Stomach smooth muscle (tissue), 2 donors: ENCODE measurements around the gene MPDU1.

Experiments used
- H3K27ac ChIP-seq: one replicate; pipeline ENCODE4 v1.7.0; 2013; ENCODE audit warnings: mild to moderate bottlenecking, low read length, inconsistent platforms
- H3K27me3 ChIP-seq, 2 donors: one replicate each; pipeline ENCODE4 v1.7.0; 2013; ENCODE audit warnings: low read length in 2 of 2; ENCODE audit not compliant: insufficient read depth in 2 of 2, control insufficient read depth in 1 of 2
- H3K36me3 ChIP-seq, 2 donors: one replicate each; pipeline ENCODE4 v1.7.0; 2013; ENCODE audit warnings: low read length in 2 of 2; ENCODE audit not compliant: control insufficient read depth in 2 of 2, insufficient read depth in 2 of 2
- H3K4me1 ChIP-seq: one replicate; pipeline ENCODE4 v1.7.0; 2013; ENCODE audit warnings: low read length; ENCODE audit not compliant: control insufficient read depth, insufficient read depth
- H3K4me3 ChIP-seq, 2 donors: one replicate each; pipeline ENCODE4 v1.7.0; 2013; ENCODE audit warnings: low read length in 2 of 2
- H3K9ac ChIP-seq, 2 donors: one replicate each; pipeline ENCODE4 v1.7.0; 2013; ENCODE audit warnings: low read length in 2 of 2, mild to moderate bottlenecking in 1 of 2
- H3K9me3 ChIP-seq, 2 donors: one replicate each; pipeline ENCODE4 v1.7.0; 2013; ENCODE audit warnings: low read length in 2 of 2; ENCODE audit not compliant: control insufficient read depth in 2 of 2
- donor health status: healthy.
- donor health status: Pancreatic carcinoma.

The MPDU1 gene

DNA sequence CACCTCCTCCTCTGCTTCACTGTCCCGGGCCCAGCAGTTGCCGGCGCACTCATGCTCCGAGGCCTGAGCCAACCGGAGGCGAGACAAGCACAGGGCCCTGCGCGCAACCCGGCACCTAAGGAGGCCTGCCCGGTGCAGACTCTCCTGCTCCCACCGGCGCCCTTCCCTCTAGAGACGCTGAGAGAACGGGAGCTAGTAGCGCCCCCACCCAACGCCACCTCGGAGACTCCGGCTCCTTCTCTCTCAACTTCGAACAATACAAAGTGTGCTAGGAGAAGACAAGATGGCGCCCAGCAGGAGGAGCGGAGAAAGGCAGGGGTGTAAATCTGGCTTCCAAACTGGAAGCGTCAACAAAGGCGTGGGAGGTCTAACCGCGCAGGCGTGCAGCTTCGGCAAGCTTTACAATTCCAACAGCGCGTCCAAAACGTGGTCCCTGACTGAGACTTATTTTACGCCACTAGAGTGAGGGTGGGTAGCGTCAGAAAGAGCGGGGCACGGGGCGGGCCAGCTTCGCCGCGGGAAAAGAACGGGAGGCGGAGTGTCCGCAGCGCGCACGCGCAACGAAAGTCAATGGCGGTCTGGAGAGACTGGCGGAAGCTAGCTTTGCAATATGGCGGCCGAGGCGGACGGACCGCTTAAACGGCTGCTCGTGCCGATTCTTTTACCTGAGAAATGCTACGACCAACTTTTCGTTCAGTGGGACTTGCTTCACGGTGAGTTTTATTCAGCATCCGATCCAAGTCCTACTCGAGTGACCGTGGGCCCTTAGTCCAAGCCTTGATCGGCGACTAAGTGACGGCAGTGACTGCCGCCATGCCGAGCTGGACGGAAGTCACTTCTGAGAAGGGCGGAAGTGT, at the start of gene MPDU1:
TSS of gene MPDU1 (plus strand) at position 600 of the 857 bp plus-strand sequence. CDS start at position 611, 11 bp downstream.
- Histone ChIP-seq H3K27ac (peak within 1 kb of the TSS; percentile 97), H3K9ac (peak within 1 kb of the TSS; percentile 89 to 98), H3K9me3 (no peaks in the 10 kb centered on the region), H3K36me3 (peaks cover 0 to 19% of the 10 kb centered on the region in 2 donors), H3K4me1 (peaks cover 62% of the 10 kb centered on the region), H3K4me3 (peak within 1 kb of the TSS; percentile 88 to 95), H3K27me3 (no peaks in the 10 kb centered on the region)

DNA sequence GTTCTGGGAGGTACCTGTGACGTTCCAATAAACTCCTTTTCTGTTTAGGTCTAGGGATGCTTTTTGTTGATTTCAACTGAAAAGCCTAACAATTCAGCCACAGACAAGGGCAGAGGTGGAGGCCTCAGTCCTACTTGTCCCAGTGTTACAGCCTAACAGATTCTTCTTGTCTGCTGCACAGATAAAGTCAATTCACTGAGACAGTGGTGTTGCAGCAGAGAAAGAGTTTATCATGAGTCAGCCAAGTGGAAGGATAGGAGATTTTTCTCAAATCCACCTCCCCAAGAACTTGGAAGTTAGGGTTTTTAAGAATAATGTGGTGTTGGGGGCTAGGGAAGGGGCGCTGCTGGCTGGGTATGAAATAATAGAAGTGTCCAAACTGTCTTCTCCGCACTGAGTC, 45.6 kb upstream of the MPDU1 start:
- Histone ChIP-seq H3K27me3 (peaks cover 0 to 3% of the 10 kb centered on the region in 2 donors), H3K27ac (no peak overlapping the region), H3K36me3 (no peaks in the 10 kb centered on the region), H3K4me3 (no peak overlapping the region), H3K9ac (no peak overlapping the region), H3K9me3 (peaks cover 0 to 5% of the 10 kb centered on the region in 2 donors), H3K4me1 (no peaks in the 10 kb centered on the region)

- H3K4me3 ChIP-seq, result no peak overlapping the region
- no peaks in the 10 kb centered on the region for H3K4me1 ChIP-seq
- no peak overlapping the region for H3K27ac ChIP-seq
- peaks cover 0 to 5% of the 10 kb centered on the region in 2 donors for H3K9me3 ChIP-seq
- H3K27me3 ChIP-seq, result peaks cover 0 to 3% of the 10 kb centered on the region in 2 donors
- no peak overlapping the region for H3K9ac ChIP-seq
- H3K36me3 ChIP-seq, result no peaks in the 10 kb centered on the region
Observed at GRCh38 chr17:7538891-7539545, 44.6 kb upstream of the MPDU1 start.

GRCh38 chr17:7541074-7541621, 42.5 kb upstream of the MPDU1 start:
- H3K4me1 ChIP-seq, result no peaks in the 10 kb centered on the region
- H3K27ac ChIP-seq, result no peak overlapping the region
- H3K27me3 ChIP-seq, result peaks cover 0 to 3% of the 10 kb centered on the region in 2 donors
- no peak overlapping the region for H3K9ac ChIP-seq
- peaks cover 0 to 5% of the 10 kb centered on the region in 2 donors for H3K9me3 ChIP-seq
- H3K36me3 ChIP-seq, result no peaks in the 10 kb centered on the region
- no peak overlapping the region for H3K4me3 ChIP-seq

DNA sequence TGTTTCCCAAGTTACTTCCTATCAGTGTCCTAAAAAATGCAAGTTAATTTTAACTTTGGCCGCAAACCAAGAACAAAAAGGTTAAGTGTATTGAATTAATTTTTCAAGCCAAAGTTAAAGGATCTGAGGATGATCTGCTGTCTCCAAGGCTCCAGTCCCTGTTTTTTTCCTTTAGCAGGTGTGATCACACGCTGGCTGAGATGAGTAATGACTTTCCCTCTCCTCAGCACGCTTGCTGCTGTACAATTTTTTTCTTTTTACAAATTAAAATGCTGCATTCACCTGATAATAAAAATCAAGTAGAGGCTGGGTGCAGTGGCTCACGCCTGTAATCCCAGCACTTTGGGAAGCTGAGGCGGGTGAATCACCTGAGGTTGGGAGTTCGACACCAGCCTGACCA, 38.7 kb upstream of the MPDU1 start:
- Histone ChIP-seq H3K9ac (no peak overlapping the region), H3K27me3 (no peaks in the 10 kb centered on the region), H3K36me3 (no peaks in the 10 kb centered on the region), H3K27ac (no peak overlapping the region), H3K4me1 (peaks cover 15% of the 10 kb centered on the region), H3K9me3 (no peaks in the 10 kb centered on the region), H3K4me3 (no peak overlapping the region)

DNA sequence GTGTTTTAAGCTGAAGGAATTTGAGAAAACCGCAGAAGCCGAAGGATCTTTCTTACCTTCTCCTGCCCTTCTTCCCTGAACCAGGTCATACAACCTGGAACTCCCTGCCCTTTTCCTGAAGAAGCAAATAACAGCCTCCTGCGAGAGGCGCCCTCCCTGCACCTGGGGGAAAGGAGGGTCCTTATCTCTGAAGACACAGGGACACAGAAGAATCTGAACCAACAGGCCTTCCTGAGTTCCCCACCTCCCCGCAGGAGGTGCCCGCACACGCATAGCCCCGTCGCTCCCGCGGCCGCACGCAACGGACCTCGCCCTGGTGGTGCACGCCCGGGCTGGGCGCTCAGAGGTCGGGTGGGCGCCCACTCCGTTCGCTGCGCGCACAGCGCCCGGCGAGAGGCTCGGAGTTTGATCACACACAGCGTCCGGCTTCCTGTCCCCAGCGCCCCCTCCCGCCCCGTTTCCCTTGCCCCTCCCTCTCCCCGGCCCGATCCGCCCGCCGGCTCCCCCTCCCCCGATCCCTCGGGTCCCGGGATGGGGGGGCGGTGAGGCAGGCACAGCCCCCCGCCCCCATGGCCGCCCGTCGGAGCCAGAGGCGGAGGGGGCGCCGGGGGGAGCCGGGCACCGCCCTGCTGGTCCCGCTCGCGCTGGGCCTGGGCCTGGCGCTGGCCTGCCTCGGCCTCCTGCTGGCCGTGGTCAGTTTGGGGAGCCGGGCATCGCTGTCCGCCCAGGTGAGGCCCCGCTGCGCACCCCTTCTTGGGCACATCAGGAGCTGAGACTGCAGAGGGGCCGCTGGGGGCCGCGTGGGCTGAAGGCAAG, 34.9 kb upstream of the MPDU1 start, which contains the start of gene TNFSF12:
TSS of gene TNFSF12 (plus strand) at position 474 of the 816 bp plus-strand sequence. CDS start at position 570, 96 bp downstream.
- H3K4me1 ChIP-seq, result peaks cover 22% of the 10 kb centered on the region
- peak within 1 kb of the TSS; percentile 82 for H3K27ac ChIP-seq
- H3K36me3 ChIP-seq, result peaks cover 2 to 11% of the 10 kb centered on the region in 2 donors
- no peaks in the 10 kb centered on the region for H3K27me3 ChIP-seq
- peak within 1 kb of the TSS; percentile 60 to 93 for H3K4me3 ChIP-seq
- no peaks in the 10 kb centered on the region for H3K9me3 ChIP-seq
- peak within 1 kb of the TSS; percentile 70 to 89 for H3K9ac ChIP-seq

GRCh38 chr17:7549401-7550055, 34.1 kb upstream of the MPDU1 start:
- Histone ChIP-seq H3K27me3 (no peaks in the 10 kb centered on the region), H3K4me3 (peak overlapping the region; percentile 60 to 93), H3K9me3 (no peaks in the 10 kb centered on the region), H3K9ac (peak overlapping the region; percentile 70 to 89), H3K27ac (peak overlapping the region; percentile 82), H3K4me1 (peaks cover 22% of the 10 kb centered on the region), H3K36me3 (peaks cover 2 to 14% of the 10 kb centered on the region in 2 donors)

DNA sequence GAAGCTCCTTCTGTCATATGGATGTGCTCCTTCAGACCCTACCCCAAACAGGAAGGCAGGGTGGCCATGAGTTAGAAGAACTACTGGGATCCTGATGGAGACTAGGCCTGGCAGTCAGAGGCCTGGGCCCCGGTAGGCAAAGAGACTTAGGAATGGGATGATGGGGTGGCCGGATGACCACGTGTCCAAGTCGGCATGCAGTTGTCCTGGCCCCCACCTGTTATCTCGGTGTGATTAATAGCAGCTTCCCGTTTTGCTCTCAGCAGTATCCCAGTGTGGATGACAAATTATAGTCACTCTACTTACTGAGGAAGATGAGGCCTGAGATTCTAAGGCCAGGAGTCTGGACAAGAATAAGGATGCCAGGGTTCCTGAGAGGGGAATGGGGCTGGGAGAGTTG, 33.3 kb upstream of the MPDU1 start:
- Histone ChIP-seq H3K27ac (peak overlapping the region; percentile 82), H3K4me3 (peak overlapping the region in 1 of 2 donors; percentile 93), H3K9ac (peak overlapping the region; percentile 70 to 89), H3K36me3 (peaks cover 2 to 14% of the 10 kb centered on the region in 2 donors), H3K9me3 (no peaks in the 10 kb centered on the region), H3K27me3 (no peaks in the 10 kb centered on the region), H3K4me1 (peaks cover 22% of the 10 kb centered on the region)

DNA sequence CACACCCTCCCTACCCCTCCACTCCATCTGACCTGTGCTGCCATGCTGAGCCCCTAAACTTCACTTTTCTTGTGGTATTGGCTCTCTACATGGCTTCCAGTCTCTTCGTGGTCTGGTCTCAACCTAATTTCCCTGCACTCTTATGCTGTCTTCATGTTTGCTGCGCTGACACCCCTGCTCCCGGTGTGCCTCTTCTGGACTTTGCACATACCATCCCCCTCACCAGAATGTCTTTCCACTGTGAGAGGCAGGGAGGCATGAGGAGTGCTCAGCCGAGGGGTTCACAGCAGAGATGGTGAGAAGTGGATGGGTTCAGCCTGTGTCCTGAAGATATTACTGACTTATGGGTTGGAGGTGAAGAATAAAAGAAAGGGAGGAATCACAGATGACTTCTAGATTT, 32.3 kb upstream of the MPDU1 start:
- no peaks in the 10 kb centered on the region for H3K27me3 ChIP-seq
- no peak overlapping the region for H3K27ac ChIP-seq
- peak overlapping the region in 1 of 2 donors; percentile 27 for H3K9ac ChIP-seq
- no peaks in the 10 kb centered on the region for H3K9me3 ChIP-seq
- peaks cover 2 to 14% of the 10 kb centered on the region in 2 donors for H3K36me3 ChIP-seq
- peaks cover 22% of the 10 kb centered on the region for H3K4me1 ChIP-seq
- H3K4me3 ChIP-seq, result no peak overlapping the region
